SK-N-DZ (cell line): Measurements from ENCODE around the gene RSAD1.

Experiments used
- DNase-seq: peaks from one replicate; pipeline ENCODE4 v3.0.0-alpha.2; 2015; ENCODE audit warnings: low spot score

RSAD1 gene

GRCh38 chr17:50491505-50491904 is 12.8 kb downstream of the RSAD1 start:
- DNase-seq = no peak

DNA sequence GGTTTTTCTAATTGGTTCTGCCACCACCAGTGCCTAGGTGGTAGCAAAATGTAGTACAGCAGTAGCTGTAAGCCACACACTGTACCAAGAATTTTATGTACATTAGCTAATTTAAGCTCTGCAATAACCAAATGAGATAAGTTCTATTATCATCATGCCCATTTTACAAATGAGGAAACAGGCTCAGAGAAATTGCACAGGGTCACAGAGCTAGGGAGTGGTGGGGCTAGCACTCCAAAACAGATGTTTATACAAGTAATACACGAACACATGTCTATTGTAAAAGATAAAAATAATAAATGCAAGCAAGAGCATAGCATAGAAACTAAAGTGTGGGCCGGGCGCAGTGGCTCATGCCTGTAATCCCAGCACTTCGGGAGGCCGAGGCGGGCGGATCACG is 13.6 kb downstream of the RSAD1 start:
- DNase-seq = no peak

- DNase-seq = no peak
These were observed 15.1 kb downstream of the RSAD1 start for GRCh38 chr17:50493744-50494143.

- no peak for DNase-seq
These were observed 16.7 kb downstream of the RSAD1 start for GRCh38 chr17:50495217-50495823.

GRCh38 chr17:50495918-50496317 is 17.3 kb downstream of the RSAD1 start:
- DNase-seq = no peak

DNA sequence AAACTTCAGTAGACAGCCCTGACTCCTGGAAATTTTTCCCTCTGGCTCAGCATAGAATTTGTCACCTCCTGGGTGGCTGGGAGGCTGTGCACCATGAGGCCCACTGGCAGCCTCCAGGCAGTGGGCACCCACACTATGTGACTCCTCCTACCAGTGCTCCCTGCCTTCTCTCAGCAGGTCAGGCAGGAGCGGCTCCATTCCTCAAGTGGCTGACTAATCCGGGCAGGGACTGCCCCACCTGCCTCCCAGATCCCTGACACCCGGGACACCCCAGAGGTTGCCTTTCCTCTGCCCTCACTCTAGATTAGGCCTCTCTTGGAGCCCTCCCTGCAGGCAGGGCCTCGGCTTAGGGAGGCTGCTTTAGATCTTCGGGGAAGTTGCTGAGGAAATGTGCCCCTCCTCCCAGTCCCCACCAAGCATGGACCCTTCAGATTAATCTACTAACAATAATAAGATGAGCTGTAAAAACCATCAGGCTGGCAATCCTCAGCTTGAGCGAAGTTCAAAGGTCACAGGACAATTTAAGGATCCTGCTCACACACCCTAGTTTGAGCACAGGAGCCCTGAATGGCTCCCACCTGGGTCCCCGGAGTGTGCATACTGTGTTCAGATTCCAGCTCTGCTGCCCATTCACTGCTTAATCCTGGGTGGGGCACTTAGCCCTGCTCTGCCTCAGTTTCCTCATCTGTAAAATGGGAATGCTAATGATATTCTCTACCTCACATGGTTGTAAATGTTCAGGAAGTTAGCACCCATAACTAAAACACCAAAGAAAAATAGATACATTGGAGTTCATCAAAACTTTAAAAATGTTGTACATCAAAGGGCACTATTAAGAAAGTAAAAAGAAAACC is 19.6 kb downstream of the RSAD1 start:
- no peak for DNase-seq

- DNase-seq = no peak
These were observed 20.6 kb downstream of the RSAD1 start for GRCh38 chr17:50499270-50499669.

DNA sequence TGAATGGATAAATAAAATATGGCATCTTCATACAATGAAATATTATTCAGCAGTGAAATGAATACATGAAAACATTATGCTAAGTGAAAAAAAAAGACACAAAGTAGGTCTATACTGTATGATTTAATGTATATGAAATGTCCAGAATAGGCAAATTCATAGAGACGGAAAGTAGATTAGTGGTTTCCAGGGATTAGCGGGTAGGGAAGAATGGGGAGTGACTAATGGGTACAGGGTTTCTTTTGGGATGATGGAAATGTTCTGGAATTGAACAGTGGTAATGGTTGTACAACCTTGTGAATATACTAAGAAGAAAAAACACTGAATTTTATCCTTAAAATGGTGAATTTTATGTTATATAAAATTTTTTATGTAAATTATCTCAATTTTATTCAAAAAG is 21.1 kb downstream of the RSAD1 start:
- no peak for DNase-seq

DNA sequence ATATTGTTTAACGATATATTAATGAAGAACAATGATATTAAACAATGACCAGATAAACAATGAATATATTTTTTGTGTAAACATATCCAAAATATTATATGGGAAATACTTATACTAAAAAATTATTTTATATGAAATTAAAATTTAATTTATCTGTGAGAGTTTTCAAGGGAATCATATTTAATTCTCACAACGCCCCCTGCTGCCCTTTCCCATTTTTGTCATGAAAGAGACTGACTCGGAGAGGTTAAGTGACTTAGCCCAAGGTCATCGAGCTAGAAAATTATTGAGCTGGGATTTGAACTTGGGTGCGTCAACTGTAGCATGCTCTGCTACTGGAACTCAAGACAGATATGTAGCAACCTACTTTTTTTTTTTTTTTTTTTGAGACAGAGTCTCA is 22.4 kb downstream of the RSAD1 start:
- no peak for DNase-seq

DNA sequence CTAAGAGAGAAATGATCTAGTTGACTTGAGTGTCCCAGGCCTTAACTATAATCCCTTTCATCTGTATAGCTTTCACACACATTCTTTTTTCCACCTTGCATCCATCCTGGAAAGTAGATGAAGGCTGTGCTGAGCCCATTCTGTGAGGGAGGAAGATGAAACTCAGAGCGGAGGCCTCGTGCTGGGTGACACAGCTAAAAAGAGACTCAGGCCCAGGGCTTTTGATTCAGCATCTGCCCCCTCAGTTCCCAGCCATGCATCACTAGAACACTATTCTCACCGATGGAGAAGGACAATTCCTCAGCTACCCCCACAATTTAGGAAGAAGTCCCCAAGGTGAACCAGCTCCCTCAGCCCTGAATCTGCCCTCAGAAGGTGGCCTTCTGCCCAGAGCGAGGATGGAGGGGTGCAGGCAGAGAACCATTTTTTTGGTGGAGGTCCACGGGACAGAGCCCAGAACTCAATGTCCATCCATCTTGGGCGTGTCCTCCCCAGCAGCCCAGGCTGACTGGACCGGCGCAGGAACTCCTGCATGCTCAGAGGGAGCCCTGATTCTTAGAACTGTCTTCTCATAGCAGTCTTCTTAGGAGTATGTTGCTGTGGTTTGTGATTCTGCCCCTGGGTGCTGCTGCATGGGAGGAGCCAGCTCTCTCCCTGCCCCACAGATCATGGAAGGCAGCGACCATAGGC is 23.8 kb downstream of the RSAD1 start:
- no peak for DNase-seq

- no peak for DNase-seq
These were observed 27.0 kb downstream of the RSAD1 start for GRCh38 chr17:50505591-50506130.

DNA sequence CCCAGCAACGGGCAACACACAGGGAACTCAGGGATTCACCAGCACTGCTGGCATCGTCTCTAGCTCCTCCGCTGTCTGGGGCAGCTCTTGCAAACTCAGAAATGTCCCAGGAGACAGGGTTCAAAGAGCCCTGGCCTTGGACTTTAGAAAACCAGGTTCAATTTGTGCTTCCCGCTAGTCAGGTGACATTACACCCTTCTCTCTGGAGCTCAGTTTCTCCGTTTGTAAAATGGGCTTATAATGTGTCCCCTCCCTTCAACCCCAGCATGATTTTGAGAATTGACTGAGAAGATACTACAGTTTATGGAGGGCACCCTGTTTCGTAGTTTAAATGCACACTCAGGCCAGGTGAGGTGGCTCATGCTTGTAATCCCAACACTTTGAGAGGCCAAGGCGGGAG is 27.6 kb downstream of the RSAD1 start:
- DNase-seq = no peak

- peak; percentile 64 for DNase-seq
These were observed 29.4 kb downstream of the RSAD1 start, which contains the start of gene MYCBPAP for GRCh38 chr17:50507871-50508572. Gene MYCBPAP (plus strand): TSS chr17:50508439. CDS start chr17:50508675, 236 bp downstream.

GRCh38 chr17:50508573-50509460 is 30.2 kb downstream of the RSAD1 start:
- DNase-seq = no peak

GRCh38 chr17:50511058-50511457 is 32.4 kb downstream of the RSAD1 start:
- DNase-seq = no peak

- no peak for DNase-seq
These were observed 34.8 kb downstream of the RSAD1 start for GRCh38 chr17:50513495-50513894.

- DNase-seq = no peak
These were observed 35.7 kb downstream of the RSAD1 start for GRCh38 chr17:50514388-50514787.

DNA sequence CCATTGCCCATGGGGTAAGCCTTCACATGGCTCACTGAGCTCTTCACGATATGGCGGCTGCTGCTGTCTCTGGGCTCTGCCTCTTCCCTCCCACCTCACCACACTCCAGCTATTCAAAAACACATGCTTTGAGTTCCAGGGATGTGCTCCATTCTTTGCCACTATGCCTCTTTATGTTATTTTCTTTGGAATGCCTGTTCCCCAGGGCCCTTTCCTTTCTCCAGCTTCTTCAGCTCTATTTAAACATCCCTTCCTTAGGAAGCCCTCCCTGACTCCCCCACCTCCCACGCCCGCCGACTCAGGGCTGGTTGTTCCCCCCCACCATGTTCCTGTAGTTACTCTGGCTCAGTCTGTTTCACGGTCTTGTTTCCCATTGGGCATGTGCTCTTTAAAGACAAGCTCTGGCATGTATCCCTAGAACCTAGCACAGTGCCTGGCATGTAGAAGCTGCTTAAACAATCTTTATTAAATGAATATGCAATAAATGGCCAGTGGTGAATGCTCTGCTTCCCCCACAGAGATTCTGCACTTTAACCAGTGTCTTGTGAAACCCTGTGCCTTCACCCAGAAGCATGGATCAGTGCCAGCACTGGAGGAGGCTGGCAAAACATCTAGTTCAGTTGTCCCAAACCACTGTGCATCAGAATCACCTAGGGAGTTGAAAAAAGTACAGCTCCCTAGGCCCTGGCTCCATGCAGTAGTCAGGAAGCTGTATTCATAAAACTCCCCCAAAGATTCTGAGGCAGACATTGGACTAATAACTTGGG is 36.5 kb downstream of the RSAD1 start:
- no peak for DNase-seq

GRCh38 chr17:50517011-50517410 is 38.4 kb downstream of the RSAD1 start:
- DNase-seq = no peak
